Measurements from ENCODE around the gene GBGT1.
"Not testable (repeated sequence)": the region's sequence is repeated elsewhere in the genome, so short reads cannot be mapped to it uniquely, and the experiment has no call there.

The GBGT1 gene

DNA sequence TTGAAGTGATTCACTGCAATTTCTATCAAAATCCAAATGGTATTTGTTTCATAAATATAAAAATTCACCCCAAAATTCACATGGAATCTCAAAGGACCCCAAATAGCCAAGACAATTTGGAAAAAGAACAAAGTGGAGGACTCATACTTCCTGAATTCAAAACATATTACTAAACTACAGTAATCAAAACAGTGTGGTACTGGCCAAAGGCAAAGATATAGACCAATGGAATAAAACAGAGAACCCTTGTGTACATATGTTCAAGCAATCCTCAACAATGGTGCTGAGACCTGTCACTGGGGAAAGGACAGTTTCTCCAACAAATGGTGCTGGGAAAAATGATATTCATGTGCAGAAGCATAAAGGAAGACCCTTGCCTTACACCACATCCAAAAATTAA lies 31.3 kb upstream of the GBGT1 start:
- no peak for DNase-seq (ENCODE audit: low read depth in 2 of 2)

DNA sequence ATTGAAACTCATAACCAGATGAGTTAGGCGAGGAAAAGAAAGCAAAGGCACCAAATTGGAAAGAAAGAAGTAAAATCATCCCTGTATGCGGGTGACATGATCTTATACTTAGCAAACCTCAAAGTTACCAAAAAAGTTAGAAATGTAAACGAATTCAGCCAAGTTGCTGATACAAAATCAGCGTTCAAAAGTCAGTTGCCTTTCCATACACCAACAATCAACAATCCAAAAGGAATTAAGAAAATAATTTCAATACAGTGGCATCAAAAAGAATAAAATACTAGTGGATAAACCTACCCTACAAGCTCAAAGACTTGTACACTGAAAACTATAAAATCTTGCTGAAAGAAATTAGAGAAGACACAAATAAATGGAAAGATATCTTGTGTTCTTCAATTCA lies 30.9 kb upstream of the GBGT1 start:
- DNase-seq (ENCODE audit: low read depth in 2 of 2), result no peak

- DNase-seq (ENCODE audit: low read depth in 2 of 2), result no peak
These were observed 28.3 kb upstream of the GBGT1 start for GRCh38 chr9:133191989-133192388.

GRCh38 chr9:133189826-133190225 lies 26.1 kb upstream of the GBGT1 start:
- no peak for DNase-seq (ENCODE audit: low read depth in 2 of 2)

GRCh38 chr9:133188843-133189180 lies 25.1 kb upstream of the GBGT1 start:
- no peak for DNase-seq (ENCODE audit: low read depth in 2 of 2)

DNA sequence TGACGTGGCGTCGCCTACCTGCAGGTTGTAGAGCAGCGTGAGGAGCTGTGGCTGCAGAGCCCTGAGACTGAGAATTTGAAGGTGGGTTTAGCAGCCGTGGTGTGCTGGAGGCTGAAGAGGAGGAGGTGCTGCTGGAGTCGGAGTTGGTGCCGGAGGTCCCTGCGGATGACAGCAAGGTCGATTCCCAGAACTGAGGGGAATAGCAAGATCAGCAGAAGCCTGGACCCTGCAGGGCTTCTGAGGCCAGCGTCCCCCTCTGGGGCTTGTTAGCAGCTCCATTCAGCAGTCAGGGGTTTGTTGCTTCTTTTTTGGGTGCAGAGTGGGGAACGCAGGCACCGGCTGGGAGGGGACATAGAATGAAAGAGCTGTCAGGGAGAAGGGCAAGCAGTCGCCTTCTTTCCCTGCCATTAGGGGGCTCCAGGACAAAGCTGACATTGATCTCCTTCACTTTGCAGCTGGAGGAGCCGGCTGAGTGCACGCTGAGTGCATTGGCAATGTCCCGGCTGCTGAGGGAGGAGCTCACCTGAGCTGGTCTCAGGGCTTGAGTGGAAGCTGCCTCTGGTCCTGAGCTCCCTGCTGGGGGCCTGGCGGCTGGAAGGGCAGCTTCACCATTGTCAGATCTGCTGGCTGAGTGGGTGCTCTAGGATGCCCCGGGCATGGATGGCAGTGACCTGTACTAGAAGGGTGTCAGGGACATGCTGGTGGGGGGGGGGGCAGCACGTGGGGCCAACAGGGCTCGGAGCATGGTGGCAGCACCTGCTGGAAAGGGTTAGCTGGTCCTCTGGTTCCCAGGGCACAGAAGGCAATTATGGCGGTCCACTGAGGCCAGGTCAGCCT lies 24.5 kb upstream of the GBGT1 start:
- no peak for DNase-seq (ENCODE audit: low read depth in 2 of 2)

DNA sequence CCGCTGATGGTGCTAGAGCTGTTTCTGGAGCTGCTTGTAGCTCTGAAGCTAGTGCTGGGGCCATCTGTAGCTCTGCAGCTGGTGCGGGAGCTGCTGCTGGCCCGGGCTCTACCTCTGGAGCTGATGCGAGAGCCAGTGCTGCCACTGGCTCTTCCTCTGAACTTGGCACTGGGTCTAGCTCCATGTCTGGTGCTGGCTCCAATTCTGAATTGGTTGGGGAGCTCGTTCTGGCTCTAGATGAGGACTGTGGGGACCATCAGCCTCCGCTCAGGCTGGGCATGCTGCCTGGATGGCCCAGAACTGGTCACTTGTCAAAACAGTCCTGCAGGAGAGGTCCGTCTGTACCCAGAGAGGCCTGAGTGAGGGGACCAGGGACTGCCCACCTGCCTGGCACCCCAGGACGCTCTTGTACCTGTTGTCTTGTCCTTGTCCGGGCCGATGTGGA lies 23.9 kb upstream of the GBGT1 start:
- no peak for DNase-seq (ENCODE audit: low read depth in 2 of 2)

DNA sequence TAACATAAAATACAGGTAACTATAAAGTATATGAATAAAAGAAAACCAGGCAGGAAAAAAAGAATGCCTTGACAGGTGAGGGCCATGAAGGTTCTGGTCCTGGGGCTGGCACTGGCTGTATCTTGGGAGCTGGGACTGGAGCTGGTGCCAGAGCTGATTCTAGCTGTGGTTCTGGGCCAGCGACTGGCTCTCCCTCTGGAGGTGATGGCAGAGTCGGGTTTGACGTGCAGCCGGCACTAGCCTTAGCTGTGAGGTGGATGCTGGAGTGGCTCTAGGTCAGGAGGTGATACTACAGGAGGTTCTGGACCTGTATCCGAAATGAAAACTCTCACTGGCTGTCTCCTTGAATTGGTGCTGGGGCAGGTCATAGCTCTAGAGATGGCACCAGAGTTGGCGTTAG lies 23.0 kb upstream of the GBGT1 start:
- no peak for DNase-seq (ENCODE audit: low read depth in 2 of 2)

- no peak for DNase-seq (ENCODE audit: low read depth in 2 of 2)
These were observed 21.3 kb upstream of the GBGT1 start for GRCh38 chr9:133184971-133185370.

DNA sequence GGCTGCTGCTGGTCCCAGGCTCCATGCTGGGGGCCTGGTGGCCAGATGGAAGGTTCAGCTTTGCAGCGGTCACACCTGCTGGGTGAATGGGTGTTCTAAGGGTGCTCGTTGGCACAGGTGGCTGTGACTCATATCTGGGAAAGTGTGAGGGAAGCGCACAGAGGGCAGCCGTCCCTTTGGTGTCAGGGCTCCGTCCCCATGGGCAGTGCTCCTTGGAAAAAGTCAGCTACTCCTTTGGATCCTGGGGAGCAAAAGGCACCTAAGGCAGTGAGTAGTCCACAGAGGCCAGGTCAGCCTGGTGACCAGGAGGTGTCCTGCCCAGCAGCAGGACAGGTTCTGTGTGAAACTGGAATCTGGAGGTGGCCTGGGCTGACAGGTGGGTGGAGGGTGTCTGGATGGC lies 18.4 kb upstream of the GBGT1 start:
- no peak for DNase-seq (ENCODE audit: low read depth in 2 of 2)

DNA sequence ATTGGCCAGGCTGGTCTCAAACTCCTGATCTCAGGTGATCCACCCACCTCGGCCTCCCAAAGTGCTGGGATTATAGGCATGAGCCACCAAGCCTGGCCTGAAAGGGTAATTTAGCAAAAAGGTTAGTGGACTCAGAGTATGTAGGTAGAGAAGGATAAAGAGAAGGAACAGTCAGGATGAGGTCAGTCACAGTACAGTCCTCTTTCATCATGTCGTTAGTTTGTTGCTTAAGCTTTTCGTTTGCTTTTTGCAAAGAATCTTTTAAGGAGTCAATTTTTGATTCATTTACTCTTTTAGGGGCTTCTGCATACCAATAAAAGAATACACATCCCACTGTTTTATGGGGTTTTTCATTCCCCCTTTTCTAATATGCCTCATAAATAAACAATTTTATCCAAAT lies 17.8 kb upstream of the GBGT1 start:
- DNase-seq (ENCODE audit: low read depth in 2 of 2), result no peak

GRCh38 chr9:133180953-133181352 lies 17.2 kb upstream of the GBGT1 start:
- no peak for DNase-seq (ENCODE audit: low read depth in 2 of 2)

- no peak for DNase-seq (ENCODE audit: low read depth in 2 of 2)
These were observed 9.3 kb upstream of the GBGT1 start for GRCh38 chr9:133173056-133173455.

GRCh38 chr9:133171161-133171961 lies 7.6 kb upstream of the GBGT1 start:
- DNase-seq (ENCODE audit: low read depth in 2 of 2), result no peak

DNA sequence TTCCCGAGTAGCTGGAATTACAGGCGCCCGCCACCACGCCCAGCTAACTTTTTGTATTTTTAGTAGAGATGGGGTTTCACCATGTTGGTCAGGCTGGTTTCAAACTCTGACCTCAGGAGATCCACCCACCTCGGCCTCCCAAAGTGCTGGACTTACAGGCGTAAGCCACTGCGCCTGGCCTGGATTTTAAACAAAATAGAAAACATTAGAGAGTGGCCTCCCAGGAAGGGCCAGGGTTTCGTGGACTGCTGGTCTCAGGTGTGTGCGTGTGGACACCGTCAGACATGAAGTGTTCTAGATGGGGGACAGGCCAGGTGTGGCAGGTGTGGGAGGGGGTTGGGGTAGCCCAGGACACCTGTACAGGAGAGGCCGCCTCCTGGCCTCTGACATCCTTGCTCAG lies 7.0 kb upstream of the GBGT1 start:
- no peak for DNase-seq (ENCODE audit: low read depth in 2 of 2)

DNA sequence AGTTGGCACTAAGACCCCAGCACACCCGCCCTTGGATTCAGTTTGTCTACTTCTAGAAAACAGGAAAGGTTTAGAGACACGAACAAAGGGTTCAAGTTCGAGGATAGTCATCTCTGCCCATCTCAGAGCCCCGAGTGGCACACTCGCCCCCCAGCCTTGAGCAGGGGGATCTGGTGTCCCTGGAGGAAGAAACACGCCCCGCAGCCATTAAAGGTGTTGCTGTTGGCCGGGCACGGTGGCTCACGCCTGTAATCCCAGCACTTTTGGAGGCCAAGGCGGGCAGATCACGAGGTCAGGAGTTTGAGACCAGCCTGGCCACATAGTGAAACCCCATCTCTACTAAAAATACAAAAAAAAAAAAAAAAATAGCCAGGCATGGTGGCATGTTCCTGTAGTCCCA lies 6.0 kb upstream of the GBGT1 start:
- DNase-seq (ENCODE audit: low read depth in 2 of 2), result not testable (repeated sequence)

GRCh38 chr9:133169102-133169501 lies 5.4 kb upstream of the GBGT1 start:
- DNase-seq (ENCODE audit: low read depth in 2 of 2), result no peak

- DNase-seq (ENCODE audit: low read depth in 2 of 2), result no peak
These were observed 4.7 kb upstream of the GBGT1 start for GRCh38 chr9:133168432-133168831.

DNA sequence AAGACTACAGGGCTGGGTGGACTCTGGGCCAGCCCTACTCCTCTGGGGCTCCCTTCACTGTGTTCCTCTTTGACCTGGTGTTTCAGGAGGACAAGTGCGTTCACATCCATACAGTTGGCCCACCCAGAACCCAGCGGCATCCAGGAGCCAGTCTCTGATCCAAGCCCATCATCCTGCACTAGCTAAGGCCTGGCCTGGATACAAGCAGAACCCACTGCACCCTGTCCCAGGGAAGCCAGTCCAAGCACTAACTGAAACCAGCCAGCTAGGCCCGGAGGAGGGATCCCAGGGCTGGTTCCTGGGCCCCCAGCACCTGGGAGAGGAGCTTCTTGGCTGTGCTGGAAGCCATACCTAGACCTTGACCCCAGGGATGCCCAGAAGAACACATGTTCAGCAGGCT lies 4.1 kb upstream of the GBGT1 start:
- no peak for DNase-seq (ENCODE audit: low read depth in 2 of 2)

GRCh38 chr9:133167096-133167730 lies 3.5 kb upstream of the GBGT1 start:
- DNase-seq (ENCODE audit: low read depth in 2 of 2), result no peak

DNA sequence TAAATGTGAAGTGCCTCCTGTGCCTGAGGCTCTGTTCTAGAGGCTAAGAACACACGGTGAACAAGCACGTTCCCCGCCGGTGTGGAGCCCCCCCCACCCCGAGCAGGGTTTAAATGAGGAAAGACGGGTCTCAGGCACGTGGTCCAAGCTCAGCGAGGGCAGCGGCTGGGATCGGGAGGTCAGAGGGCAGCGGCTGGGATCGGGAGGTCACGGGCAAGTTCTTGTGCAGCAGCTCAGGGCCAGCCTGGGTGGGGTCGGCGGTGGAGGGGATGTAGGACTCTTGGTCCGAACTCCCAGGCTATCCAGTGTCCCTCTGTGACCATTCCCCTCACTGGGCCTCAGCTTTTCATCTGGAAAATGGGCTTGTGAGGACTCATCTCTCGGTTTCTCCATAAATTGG lies 2.7 kb upstream of the GBGT1 start:
- DNase-seq (ENCODE audit: low read depth in 2 of 2), result no peak

- no peak for DNase-seq (ENCODE audit: low read depth in 2 of 2)
These were observed 1.7 kb upstream of the GBGT1 start for GRCh38 chr9:133165452-133165730.

GRCh38 chr9:133164191-133164590 lies 477 bp upstream of the GBGT1 start:
- DNase-seq (ENCODE audit: low read depth in 2 of 2), result no peak

All from activated CD4-positive, alpha-beta T cell treated with anti-CD3 and anti-CD28 coated beads for 24 hours (primary cell).